ENCODE measurements around the gene LYL1.
"Not testable (repeated sequence)": the region's sequence is repeated elsewhere in the genome, so short reads cannot be mapped to it uniquely, and the experiment has no call there.

LYL1 gene

DNA sequence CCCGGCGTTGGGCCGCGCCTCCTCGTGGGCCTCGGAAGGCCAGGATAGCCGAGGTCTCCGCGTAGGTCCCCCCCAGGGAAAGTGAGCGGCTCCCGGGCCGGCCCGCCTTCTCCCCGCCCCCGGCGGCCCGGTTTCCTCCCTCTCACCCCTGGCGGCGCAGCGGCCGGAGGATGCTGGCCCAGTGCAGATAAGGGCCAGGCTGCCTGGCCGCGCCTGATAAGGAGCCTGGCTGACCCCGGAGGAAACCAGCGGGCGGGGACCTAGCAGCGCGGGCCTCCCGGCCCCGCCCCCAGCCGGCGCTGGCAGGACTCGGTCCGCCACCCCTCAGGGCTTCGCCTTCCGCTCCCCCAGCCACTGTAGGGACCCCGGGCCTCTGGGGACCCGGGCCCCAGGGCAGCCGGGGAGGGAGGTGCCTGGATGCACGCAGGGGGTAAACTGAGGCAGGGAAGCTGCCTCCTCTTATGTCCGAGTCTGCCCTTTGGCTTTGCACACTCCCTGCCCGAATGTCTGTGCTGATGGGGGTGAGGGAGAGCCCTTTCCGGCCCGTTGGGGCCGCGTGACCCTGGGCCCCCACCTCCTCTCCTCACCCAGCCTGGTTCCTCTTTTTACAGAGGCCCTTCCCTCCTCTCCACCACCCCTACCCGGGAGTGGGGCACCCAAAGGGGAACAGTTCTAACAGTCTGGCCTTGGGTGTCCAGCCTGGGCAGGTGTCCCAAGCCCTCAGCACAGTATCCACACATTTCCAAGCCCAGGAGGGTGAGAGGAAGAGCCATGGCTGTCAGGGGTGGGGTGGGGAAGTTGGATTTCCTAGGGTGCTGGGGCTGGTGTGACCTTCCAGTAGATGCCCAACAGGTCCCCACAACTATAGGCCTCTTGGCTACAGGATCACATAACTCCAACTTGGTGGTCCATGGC lies at the start of gene LYL1:
LYL1 (minus strand) TSS at position 193 of the 915 bp plus-strand sequence. CDS start 1,687 bp downstream, outside the sequence.
- DNase-seq, result peak; percentile 80

DNA sequence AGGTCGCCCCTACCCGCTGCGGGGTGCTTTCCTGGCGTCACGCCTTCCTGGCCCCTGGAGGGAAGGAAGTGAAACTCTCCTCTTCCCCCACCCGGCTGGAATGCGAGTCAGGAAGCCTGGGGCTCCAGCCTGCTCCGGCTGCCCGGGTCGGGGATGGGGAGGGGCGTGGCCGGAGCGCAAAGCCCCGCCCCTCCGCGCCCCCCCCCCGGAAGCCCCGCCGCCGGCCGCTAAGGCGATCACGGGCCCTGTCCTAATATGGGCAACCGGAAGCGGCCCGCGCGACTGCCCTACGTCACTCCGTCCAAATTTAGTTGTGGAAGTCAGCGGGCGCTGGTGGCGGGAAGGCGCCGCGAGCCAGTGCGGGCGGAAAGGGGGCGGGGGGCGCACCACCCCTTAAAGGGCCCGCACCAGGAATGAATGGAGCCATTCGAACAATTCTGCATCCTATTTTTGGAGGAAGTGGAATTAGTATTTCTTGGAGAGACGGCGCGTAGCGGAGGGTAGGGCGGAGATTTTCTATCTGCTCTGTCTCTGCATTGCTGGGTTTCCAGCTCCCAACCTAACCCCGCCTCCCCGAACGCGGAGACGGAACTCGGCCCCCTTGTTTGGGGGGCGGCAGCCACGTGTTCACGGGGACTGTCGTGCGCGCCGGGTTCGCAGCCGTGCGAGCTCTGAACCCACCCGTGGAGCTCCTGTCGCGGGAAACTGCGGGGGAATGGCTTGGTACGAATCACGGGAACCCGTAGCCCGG lies 49.1 kb upstream of the LYL1 start:
- peak; percentile 99 for DNase-seq

DNA sequence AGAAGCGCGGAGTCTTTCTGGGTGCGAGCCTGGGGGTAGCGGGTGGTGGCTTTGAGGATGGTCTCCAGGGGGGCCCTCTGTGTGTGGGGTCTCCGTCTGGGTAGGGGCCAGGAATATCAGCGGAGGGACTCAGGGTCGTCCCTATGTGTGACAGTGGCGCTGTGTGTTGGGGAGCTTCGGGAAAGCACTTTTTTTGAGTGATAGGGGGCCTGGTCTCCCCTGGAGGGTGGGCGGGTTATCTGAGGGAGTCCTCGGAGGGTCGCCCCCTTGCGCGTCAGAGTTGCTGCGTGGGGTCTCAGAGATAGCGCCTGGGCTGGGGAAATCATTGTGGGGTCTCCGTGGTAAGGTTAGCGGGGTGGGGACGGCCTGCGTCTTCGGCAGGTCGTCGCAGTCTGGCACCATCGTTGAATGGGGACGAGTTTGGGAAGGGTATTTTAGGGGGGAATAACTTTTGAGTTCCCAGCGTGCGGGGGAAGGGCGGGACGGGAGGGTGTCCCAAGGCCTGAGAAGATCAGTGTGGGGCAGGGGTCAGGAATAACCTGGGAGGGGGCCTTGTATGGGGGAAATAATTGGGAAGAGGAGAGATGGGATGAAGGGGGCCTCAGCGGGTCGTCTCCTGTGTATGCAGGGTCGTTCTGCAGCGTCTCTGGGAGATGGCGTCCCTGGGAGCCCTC lies 48.4 kb upstream of the LYL1 start:
- DNase-seq, result peak; percentile 73

DNA sequence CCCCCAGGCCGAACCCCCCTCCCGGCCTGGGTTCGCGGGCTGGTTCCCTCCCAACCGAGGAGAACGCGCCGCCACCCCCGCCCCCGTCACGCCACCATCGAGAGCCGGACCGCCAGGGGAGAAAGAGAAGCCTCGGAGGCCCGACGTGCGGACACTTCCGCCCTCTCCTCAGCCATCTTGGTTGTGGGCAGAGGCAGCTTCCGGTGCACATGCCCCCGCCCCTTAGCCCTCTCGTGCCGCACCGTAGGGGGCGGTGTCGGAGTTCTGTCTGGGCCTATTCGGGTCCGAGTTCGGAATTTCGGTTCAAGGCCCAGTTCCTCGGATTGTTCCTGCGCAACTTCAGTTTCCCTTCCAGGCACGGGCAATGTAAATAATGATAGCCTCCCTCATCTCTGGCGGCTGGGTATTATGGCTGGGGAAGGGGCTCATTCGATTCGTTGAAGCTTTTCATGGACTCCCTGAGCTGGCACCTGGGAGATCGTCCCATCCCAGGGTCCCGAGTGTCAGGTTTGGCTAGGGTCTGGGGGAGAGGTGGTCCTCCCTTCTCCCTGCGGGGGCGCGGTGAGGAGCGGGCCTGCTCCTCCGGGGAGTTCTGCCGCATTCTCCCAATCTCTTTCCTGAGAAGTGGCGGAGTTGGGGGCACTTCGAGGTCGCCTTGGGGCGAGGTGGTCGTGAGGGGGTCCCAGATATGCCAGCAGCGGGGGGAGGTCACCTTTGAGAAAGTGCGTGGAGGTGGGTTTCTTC lies 47.7 kb upstream of the LYL1 start, which contains the start of the genes IER2 and STX10:
IER2 (plus strand) TSS at position 225 of the 744 bp plus-strand sequence. CDS start 2,776 bp downstream, outside the sequence.
STX10 (minus strand) TSS at position 189 of the 744 bp plus-strand sequence. CDS start 202 bp downstream, outside the sequence.
- peak; percentile 98 for DNase-seq

DNA sequence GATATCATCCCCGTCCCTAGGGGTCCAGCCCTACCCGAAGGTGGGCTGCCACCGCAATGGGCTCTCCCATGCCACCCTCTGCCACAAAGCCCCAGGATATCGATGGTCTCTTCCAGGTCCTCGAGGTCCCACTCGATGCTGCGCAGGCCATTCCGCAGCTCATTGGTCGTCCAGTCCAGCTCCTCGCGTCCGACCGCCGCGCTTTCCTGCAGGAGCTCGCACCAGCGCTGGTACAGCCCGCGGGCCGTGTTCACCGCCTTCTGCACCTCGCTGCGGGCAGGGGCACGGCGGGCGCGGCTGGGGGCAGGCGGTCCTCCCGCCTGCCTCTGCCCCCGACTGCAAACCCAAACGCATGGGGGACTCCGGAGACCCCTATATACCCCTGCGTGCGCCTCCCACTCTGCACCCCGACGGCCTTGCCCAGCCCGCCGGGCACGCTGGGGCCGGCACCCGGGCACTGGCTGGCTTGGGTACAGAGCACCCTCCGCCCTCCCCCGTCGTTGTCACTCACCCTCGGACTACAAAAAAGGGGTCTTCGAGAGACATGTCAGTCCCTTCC lies 47.0 kb upstream of the LYL1 start:
- DNase-seq, result no peak

- not testable (repeated sequence) for DNase-seq
Measured at GRCh38 chr19:13149173-13149627, 46.5 kb upstream of the LYL1 start.

GRCh38 chr19:13146763-13147563 lies 44.3 kb upstream of the LYL1 start:
- DNase-seq, result no peak

DNA sequence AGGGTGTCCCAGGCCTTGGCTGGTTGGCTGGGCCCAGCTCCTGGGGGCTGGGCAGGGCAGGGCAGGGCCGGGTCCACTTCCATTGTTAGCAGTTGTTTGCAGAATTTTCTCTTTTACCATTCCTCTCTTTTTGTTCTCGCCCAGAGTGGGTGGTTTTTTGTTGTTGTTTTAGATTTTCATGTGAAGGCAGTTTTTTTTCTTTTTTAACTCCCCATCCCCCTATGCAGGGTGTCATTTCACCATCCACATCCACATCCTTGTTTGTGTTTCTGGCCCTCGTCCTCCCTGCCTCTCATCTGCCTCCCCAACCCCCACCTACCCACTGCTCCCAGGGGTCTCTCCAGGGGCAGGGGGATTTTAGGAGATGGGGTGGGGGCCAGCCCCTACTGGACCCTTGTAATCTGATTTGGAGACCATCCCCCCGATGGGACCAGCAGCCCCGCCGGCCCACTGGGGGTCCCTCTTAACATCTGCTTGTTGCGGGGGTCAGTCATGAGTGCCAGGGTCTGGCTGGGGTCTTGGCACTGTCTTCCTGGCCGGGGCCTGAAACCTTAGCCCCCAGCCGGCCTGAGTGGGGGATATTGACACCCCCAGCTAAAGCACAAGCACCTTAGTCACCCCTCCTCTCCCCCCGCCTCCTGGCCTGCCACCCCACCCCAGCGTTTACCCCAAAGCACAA lies 37.1 kb upstream of the LYL1 start:
- no peak for DNase-seq

- no peak for DNase-seq
Measured at GRCh38 chr19:13138916-13139198, 36.2 kb upstream of the LYL1 start.

- DNase-seq, result no peak
Measured at GRCh38 chr19:13138171-13138915, 35.7 kb upstream of the LYL1 start.

DNA sequence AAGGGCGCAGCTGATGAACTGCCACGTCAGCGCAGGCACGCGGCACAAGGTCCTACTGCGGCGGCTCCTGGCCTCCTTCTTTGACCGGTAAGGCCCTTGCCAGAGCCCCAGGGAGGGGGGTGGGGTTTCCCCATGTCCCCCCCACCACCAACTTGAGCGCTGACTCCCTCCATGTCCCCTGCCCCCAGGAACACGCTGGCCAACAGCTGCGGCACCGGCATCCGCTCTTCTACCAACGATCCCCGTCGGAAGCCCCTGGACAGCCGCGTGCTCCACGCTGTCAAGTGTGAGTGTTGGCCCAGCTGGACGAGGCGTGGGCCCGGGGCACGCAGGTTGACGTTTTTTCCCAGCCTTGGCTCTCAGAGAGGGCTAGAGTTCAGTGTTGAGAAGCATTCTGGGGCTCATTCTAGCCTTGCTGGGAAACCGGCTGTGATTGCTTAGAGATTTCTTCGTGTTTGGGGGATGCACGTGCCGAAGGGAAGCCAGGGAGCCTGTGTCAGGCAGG lies 34.7 kb upstream of the LYL1 start:
- DNase-seq, result no peak

- DNase-seq, result no peak
Measured at GRCh38 chr19:13135068-13136062, 32.7 kb upstream of the LYL1 start.

DNA sequence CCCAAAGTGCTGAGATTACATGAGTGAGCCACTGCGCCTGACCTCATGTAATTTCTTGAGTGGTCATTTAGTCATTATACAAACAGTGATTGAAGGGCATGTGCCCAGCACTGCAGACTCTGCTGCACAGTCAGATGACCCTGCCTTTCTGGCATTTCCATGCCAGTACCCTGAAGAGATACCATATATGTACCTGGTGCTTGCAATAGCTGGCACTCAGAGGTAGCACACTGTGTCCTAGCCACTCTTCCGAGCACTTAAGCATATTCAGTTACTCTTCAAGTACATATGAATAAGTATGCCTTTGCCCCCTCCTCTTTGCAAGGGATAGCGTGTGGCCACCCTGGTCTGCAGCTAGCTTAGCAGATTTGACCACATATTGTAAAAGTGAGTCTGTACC lies 32.0 kb upstream of the LYL1 start:
- no peak for DNase-seq

GRCh38 chr19:13133241-13133870 lies 30.7 kb upstream of the LYL1 start:
- DNase-seq, result no peak

- peak; percentile 86 for DNase-seq
Measured at GRCh38 chr19:13132471-13133180, 30.0 kb upstream of the LYL1 start.

DNA sequence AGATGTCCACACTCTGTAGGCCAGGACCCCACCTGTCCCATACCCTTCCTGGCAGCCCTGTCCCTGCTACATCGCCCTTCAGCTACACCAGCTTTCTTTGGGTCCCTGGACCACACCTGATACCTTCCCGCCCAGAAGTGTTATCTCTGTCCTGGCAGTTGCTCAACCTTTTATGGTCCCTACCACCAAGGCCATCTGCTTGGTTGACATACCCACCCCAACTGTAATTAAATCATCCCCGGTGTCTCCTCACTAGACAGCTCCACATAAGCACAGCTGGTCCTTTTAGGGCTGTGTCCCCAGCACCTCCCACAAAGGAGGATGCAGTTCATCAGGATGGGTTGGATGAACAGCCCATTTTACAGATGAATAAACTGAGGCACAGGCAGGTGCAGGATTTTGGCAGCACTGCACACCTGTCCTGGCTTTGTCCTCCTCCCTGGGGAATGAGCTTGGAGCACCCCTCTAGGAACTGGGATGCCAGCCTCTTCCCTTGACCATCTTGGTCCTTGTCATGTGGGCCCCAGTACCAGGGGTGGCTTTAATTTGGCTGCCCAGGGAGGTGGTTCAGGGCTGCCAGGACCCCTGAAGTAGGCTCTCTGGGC lies 28.3 kb upstream of the LYL1 start:
- no peak for DNase-seq

DNA sequence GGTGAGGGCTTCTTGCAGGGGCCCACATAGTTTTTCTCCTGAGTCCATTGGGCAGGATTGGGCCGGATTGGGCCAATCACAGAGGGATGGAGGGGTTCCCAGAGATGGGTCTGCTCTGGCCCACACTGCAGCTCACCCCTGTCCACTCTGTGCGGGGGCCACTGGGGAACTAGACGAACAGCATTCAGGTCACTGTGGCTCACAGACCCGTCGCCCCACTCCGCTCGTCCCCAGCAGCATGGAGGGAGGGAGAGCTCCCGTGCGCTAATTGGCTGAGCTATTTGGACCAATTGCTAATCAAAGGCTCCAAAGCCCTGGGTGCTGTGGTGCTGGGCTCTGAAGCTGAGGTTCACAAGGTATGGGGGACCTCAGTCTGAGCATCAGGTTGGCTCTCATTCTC lies 26.7 kb upstream of the LYL1 start:
- no peak for DNase-seq

Data from activated effector memory CD4-positive, alpha-beta T cell treated with anti-CD3 and anti-CD28 coated beads, Interleukin-2, amount 50 U/mL, for 16 hours (primary cell).